K562 (cell line): Measurements from ENCODE around the gene STK24. TPM values are rescaled to one million over a fixed set of nuclear protein-coding genes. Genes with fewer than 3 reads are reported as not detected.

Source experiments
- ATF4 ChIP-seq: fragments of 450-650 bp; formaldehyde crosslinking; IDR thresholded peaks from 2 replicates; pipeline ENCODE4 v1.4.0; 2022; ENCODE audit warnings: mild to moderate bottlenecking, moderate library complexity
- DLX4 ChIP-seq: fragments of 250-450 bp; sonication (Bioruptor Pico); IDR thresholded peaks from 2 replicates; pipeline ENCODE4 v1.6.1; 2021; ENCODE audit warnings: mild to moderate bottlenecking
- IRF1 ChIP-seq: sonication (generic); formaldehyde crosslinking; IDR thresholded peaks from 2 replicates; pipeline ENCODE4 v1.8.0; 2022; ENCODE audit warnings: missing genetic modification reagents, mild to moderate bottlenecking, borderline replicate concordance
- MTA1 ChIP-seq: fragments of 450-650 bp; IDR thresholded peaks from 2 replicates; pipeline ENCODE4 v1.6.1; 2017; ENCODE audit warnings: borderline replicate concordance
- TRIM25 ChIP-seq: fragments of 450-650 bp; IDR thresholded peaks from 2 replicates; pipeline ENCODE4 v1.7.0; 2016; ENCODE audit warnings: borderline replicate concordance
- XRCC4 ChIP-seq: IDR thresholded peaks from one replicate; pipeline ENCODE4 v1.6.1; 2011; ENCODE audit not compliant: insufficient read depth, insufficient read length; ENCODE audit errors: extremely low read depth
- polyA plus RNA-seq, 8 experiments: library from polyadenylated mRNA; depleted of rRNA in 4 of 8; stranded (reverse) in 5 of 8; unstranded in 3 of 8; fragments of >200 nt; fragmentation: Nextera tagmentation in 2 of 8; fragmentation: Illumina TruSeq in 1 of 8; extraction: Ambion mirVana in 2 of 8; extraction: Trizol in 1 of 8; gene quantifications; 2 replicates each; pipeline versions ENCODE4 v1.2.1 to v1.2.3, GENCODE V29; 2011 to 2014; ENCODE audit warnings: inconsistent platforms in 1 of 8, missing spikeins in 1 of 8
- total RNA-seq, 7 experiments: library from RNA; depleted of rRNA in 6 of 7; stranded (reverse); fragments of >200 nt in 6 of 7; fragmentation: Illumina TruSeq in 2 of 7; extraction: Trizol in 2 of 7; gene quantifications; 2 replicates each; pipeline versions ENCODE4 v1.2.1 to v1.2.3, GENCODE V29; 2011 to 2021; ENCODE audit warnings: low replicate concordance in 1 of 7

Gene STK24
- total and polyA plus RNA-seq, 9 of the 15 experiments (the other 6 are each of a cell fraction or from before 2014, with no cell fraction given), result 3.8 to 78.4 (median 28.2) TPM

- no peak for TF ChIP-seq TRIM25
- TF ChIP-seq XRCC4, result no peak
- TF ChIP-seq ATF4 (CRISPR knock-in tag), result no peak
- no peak for TF ChIP-seq MTA1
- no peak for TF ChIP-seq IRF1 (CRISPR knock-in tag)
- no peak for TF ChIP-seq DLX4 (CRISPR knock-in tag)
- TF ChIP-seq, all 486 proteins: peak for 0
These were observed 137.0 kb downstream of the STK24 start (continued) for GRCh38 chr13:98439896-98440295.
